Liver (tissue), 9 donors: ENCODE measurements around the gene DIS3L. TPM values are rescaled to one million over a fixed set of nuclear protein-coding genes. Genes with fewer than 3 reads are reported as not detected.

Experiments
- DNase-seq: peaks from one replicate; pipeline ENCODE4 v3.0.0-alpha.2; 2017; ENCODE audit warnings: low spot score
- H3K27ac ChIP-seq, 2 donors: one replicate each; pipeline ENCODE4 v1.7.0; 2013; ENCODE audit warnings: inconsistent platforms in 2 of 2, low read length in 2 of 2, control low read depth in 1 of 2, low read depth in 1 of 2, mild to moderate bottlenecking in 1 of 2
- H3K27me3 ChIP-seq, 4 donors: one replicate each; pipeline versions ENCODE4 v1.6.1 to v1.7.0; 2013; ENCODE audit warnings: low read length in 3 of 4, inconsistent platforms in 1 of 4, mild to moderate bottlenecking in 1 of 4, moderate library complexity in 1 of 4; ENCODE audit not compliant: control insufficient read depth in 4 of 4, insufficient read depth in 4 of 4
- H3K36me3 ChIP-seq, 4 donors: one replicate each; pipeline versions ENCODE4 v1.6.1 to v1.7.0; 2013; ENCODE audit warnings: low read length in 3 of 4, mild to moderate bottlenecking in 3 of 4, low read depth in 1 of 4, moderate library complexity in 1 of 4; ENCODE audit not compliant: control insufficient read depth in 4 of 4, insufficient read depth in 3 of 4
- H3K4me1 ChIP-seq, 4 donors: one replicate each; pipeline versions ENCODE4 v1.6.1 to v1.7.0; 2013; ENCODE audit warnings: low read length in 3 of 4, mild to moderate bottlenecking in 3 of 4, moderate library complexity in 1 of 4; ENCODE audit not compliant: control insufficient read depth in 4 of 4, insufficient read depth in 4 of 4
- H3K4me3 ChIP-seq, 3 donors: one replicate each; pipeline versions ENCODE4 v1.6.1 to v1.7.0; 2013; ENCODE audit warnings: low read length in 3 of 3, control low read depth in 1 of 3, low read depth in 1 of 3, mild to moderate bottlenecking in 1 of 3
- H3K9ac ChIP-seq, 2 donors: one replicate each; pipeline ENCODE4 v1.7.0; 2013; ENCODE audit warnings: low read length in 2 of 2, mild to moderate bottlenecking in 2 of 2, moderate library complexity in 2 of 2, control low read depth in 1 of 2, low read depth in 1 of 2
- H3K9me3 ChIP-seq, 4 donors: one replicate each; pipeline versions ENCODE4 v1.6.1 to v1.7.0; 2013; ENCODE audit warnings: low read length in 3 of 4; ENCODE audit not compliant: control insufficient read depth in 4 of 4
- ATF3 ChIP-seq: IDR thresholded peaks from 2 replicates; pipeline ENCODE4 v1.6.1; 2016; ENCODE audit warnings: antibody characterized with exemption
- CTCF ChIP-seq: fragments of 150-350 bp; IDR thresholded peaks from 2 replicates; pipeline ENCODE4 v1.5.1; 2017; ENCODE audit warnings: improper control_type of control experiment, low read depth, low read length; ENCODE audit not compliant: missing input control
- FOXA1 ChIP-seq: IDR thresholded peaks from 2 replicates; pipeline ENCODE4 v1.6.1; 2016; ENCODE audit warnings: antibody characterized with exemption
- FOXA2 ChIP-seq: IDR thresholded peaks from 2 replicates; pipeline ENCODE4 v1.6.1; 2016; ENCODE audit warnings: antibody characterized with exemption
- GABPA ChIP-seq, 2 donors: IDR thresholded peaks in 1 of 2; conservative IDR thresholded peaks in 1 of 2; 2 replicates each; pipeline ENCODE4 v1.6.1; 2016; ENCODE audit warnings: antibody characterized with exemption in 2 of 2, mild to moderate bottlenecking in 1 of 2, moderate library complexity in 1 of 2
- HNF4A ChIP-seq, 2 donors: conservative IDR thresholded peaks; 2 replicates each; pipeline ENCODE4 v1.6.1; 2016; ENCODE audit warnings: antibody characterized with exemption in 2 of 2, mild to moderate bottlenecking in 2 of 2
- HNF4G ChIP-seq: IDR thresholded peaks from 2 replicates; pipeline ENCODE4 v1.6.1; 2016; ENCODE audit warnings: antibody characterized with exemption
- MAX ChIP-seq: IDR thresholded peaks from 2 replicates; pipeline ENCODE4 v1.6.1; 2016; ENCODE audit warnings: antibody characterized with exemption
- NR2F2 ChIP-seq: IDR thresholded peaks from 2 replicates; pipeline ENCODE4 v1.6.1; 2016; ENCODE audit warnings: antibody characterized with exemption
- RAD21 ChIP-seq, 2 donors: IDR thresholded peaks; 2 replicates each; pipeline ENCODE4 v1.6.1; 2016; ENCODE audit warnings: antibody characterized with exemption in 2 of 2, mild to moderate bottlenecking in 2 of 2
- REST ChIP-seq: IDR thresholded peaks from 2 replicates; pipeline ENCODE4 v1.6.1; 2016; ENCODE audit warnings: antibody characterized with exemption, mild to moderate bottlenecking
- RXRA ChIP-seq, 2 donors: IDR thresholded peaks; 2 replicates each; pipeline ENCODE4 v1.6.1; 2017 to 2018; ENCODE audit warnings: antibody characterized with exemption in 2 of 2, mild to moderate bottlenecking in 1 of 2
- SP1 ChIP-seq: IDR thresholded peaks from 2 replicates; pipeline ENCODE4 v1.6.1; 2018; ENCODE audit warnings: antibody characterized with exemption, mild to moderate bottlenecking
- TAF1 ChIP-seq: conservative IDR thresholded peaks from 2 replicates; pipeline ENCODE4 v1.6.1; 2016; ENCODE audit warnings: antibody characterized with exemption, mild to moderate bottlenecking
- YY1 ChIP-seq: IDR thresholded peaks from 2 replicates; pipeline ENCODE4 v1.6.1; 2016; ENCODE audit warnings: antibody characterized with exemption, mild to moderate bottlenecking
- ZBTB33 ChIP-seq: IDR thresholded peaks from 2 replicates; pipeline ENCODE4 v1.6.1; 2016; ENCODE audit warnings: antibody characterized with exemption
- WGBS: extraction: QIAGEN DNeasy Blood & Tissue Kit; methylation state at CpG from one replicate; pipeline ENCODE4 v1.1.7; 2013; 5-methylcytosine and 5-hydroxymethylcytosine counted together
- polyA plus RNA-seq, 2 donors: library from polyadenylated mRNA; stranded (reverse) in 1 of 2; unstranded in 1 of 2; fragments of 200-250 nt in 1 of 2; fragments of >200 nt in 1 of 2; fragmentation: Nextera tagmentation in 1 of 2; extraction: Ambion mirVana in 1 of 2; gene quantifications; one replicate each; pipeline versions ENCODE4 v1.2.1 to v1.2.3, GENCODE V29; 2013 to 2015
- total RNA-seq, 2 donors: library from RNA; depleted of rRNA; stranded (reverse); fragments of >200 nt; gene quantifications; one replicate each; pipeline ENCODE4 v1.2.3, GENCODE V29; 2014
- donor health status: healthy.
- donor health status: healthy.
- donor health status: healthy.
- donor health status: healthy.
- donor health status: healthy.

DIS3L gene
- total and polyA plus RNA-seq, 4 donors = 9.9 to 40.2 (median 15.7) TPM

- H3K9me3 ChIP-seq = no peaks in the 10 kb centered on the region
- H3K36me3 ChIP-seq = peaks cover 7 to 32% (median 18%) of the 10 kb centered on the region in 4 donors
- no peak for DNase-seq
- H3K4me3 ChIP-seq = no peak overlapping the region
- H3K27ac ChIP-seq = no peak overlapping the region
- no peaks in the 10 kb centered on the region for H3K27me3 ChIP-seq
- no peak overlapping the region for H3K9ac ChIP-seq
- 94% methylated on average over 3 of the region's 3 CpGs for WGBS
- no peak for TF ChIP-seq TAF1
- no peak for TF ChIP-seq FOXA2
- TF ChIP-seq ATF3 = no peak
- TF ChIP-seq HNF4A (conservative IDR thresholded peaks at IDR 0.05) = no peak
- no peak for TF ChIP-seq RAD21 (IDR thresholded peaks at IDR 0.05)
- TF ChIP-seq RXRA (IDR thresholded peaks at IDR 0.05) = no peak
- TF ChIP-seq GABPA (IDR thresholded peaks at IDR 0.05 in 1 of 2, conservative IDR thresholded peaks at IDR 0.05 in 1 of 2) = no peak
- TF ChIP-seq HNF4G = no peak
- no peak for TF ChIP-seq NR2F2
- TF ChIP-seq REST = no peak
- H3K4me1 ChIP-seq = no peaks in the 10 kb centered on the region
These were observed 15.2 kb downstream of the DIS3L start for GRCh38 chr15:66308531-66308930.

- H3K9me3 ChIP-seq = no peaks in the 10 kb centered on the region
- no peaks in the 10 kb centered on the region for H3K27me3 ChIP-seq
- peaks cover 7 to 40% (median 22%) of the 10 kb centered on the region in 4 donors for H3K36me3 ChIP-seq
- H3K27ac ChIP-seq = no peak overlapping the region
- no peak overlapping the region for H3K9ac ChIP-seq
- 93% methylated on average over 3 of the region's 3 CpGs for WGBS
- H3K4me1 ChIP-seq = no peaks in the 10 kb centered on the region
- H3K4me3 ChIP-seq = no peak overlapping the region
- TF ChIP-seq RXRA (IDR thresholded peaks at IDR 0.05) (no peak), RAD21 (IDR thresholded peaks at IDR 0.05) (no peak), GABPA (IDR thresholded peaks at IDR 0.05 in 1 of 2, conservative IDR thresholded peaks at IDR 0.05 in 1 of 2) (no peak), MAX (no peak), ZBTB33 (no peak), HNF4G (no peak), CTCF (no peak), YY1 (no peak), HNF4A (conservative IDR thresholded peaks at IDR 0.05) (no peak), FOXA1 (no peak), NR2F2 (no peak), SP1 (no peak)
- DNase-seq = no peak
These were observed 16.5 kb downstream of the DIS3L start for GRCh38 chr15:66309828-66310227.
